Parathyroid adenoma (tissue), 2 donors: ENCODE measurements around the gene MCM9.

ENCODE experiments used
- H2AFZ ChIP-seq: fragments of 300-600 bp; sonication (generic); one replicate; pipeline ENCODE4 v1.7.0; 2017; ENCODE audit warnings: antibody characterized with exemption, mild to moderate bottlenecking
- H3K27ac ChIP-seq: fragments of 300-600 bp; sonication (generic); one replicate; pipeline ENCODE4 v1.7.0; 2017
- H3K27me3 ChIP-seq: fragments of 300-600 bp; sonication (generic); one replicate; pipeline ENCODE4 v1.7.0; 2017; ENCODE audit warnings: low read length; ENCODE audit not compliant: control insufficient read depth, insufficient read depth
- H3K36me3 ChIP-seq: fragments of 300-600 bp; sonication (generic); one replicate; pipeline ENCODE4 v1.7.0; 2017; ENCODE audit warnings: low read length; ENCODE audit not compliant: control insufficient read depth, insufficient read depth
- H3K4me1 ChIP-seq: fragments of 300-600 bp; sonication (generic); one replicate; pipeline ENCODE4 v1.7.0; 2017; ENCODE audit warnings: control low read depth
- H3K4me2 ChIP-seq: fragments of 300-600 bp; sonication (generic); one replicate; pipeline ENCODE4 v1.7.0; 2017; ENCODE audit warnings: low read length
- H3K4me3 ChIP-seq: fragments of 300-600 bp; sonication (generic); one replicate; pipeline ENCODE4 v1.7.0; 2017; ENCODE audit warnings: low read depth, low read length
- H3K79me2 ChIP-seq: fragments of 300-600 bp; sonication (generic); one replicate; pipeline ENCODE4 v1.7.0; 2017; ENCODE audit warnings: control low read depth
- H3K9ac ChIP-seq: fragments of 300-600 bp; sonication (generic); one replicate; pipeline ENCODE4 v1.7.0; 2017; ENCODE audit warnings: mild to moderate bottlenecking
- H3K9me3 ChIP-seq: fragments of 300-600 bp; sonication (generic); one replicate; pipeline ENCODE4 v1.7.0; 2017; ENCODE audit warnings: low read length; ENCODE audit not compliant: control insufficient read depth
- TF ChIP-seq, protein P1 (sequence below): fragments of 300-600 bp; sonication (generic); IDR thresholded peaks from one replicate; pipeline ENCODE4 v1.7.0; 2017; ENCODE audit warnings: antibody characterized with exemption, mild to moderate bottlenecking
- donor health status: primary hyperparathyroidism.

MCM9 gene

DNA sequence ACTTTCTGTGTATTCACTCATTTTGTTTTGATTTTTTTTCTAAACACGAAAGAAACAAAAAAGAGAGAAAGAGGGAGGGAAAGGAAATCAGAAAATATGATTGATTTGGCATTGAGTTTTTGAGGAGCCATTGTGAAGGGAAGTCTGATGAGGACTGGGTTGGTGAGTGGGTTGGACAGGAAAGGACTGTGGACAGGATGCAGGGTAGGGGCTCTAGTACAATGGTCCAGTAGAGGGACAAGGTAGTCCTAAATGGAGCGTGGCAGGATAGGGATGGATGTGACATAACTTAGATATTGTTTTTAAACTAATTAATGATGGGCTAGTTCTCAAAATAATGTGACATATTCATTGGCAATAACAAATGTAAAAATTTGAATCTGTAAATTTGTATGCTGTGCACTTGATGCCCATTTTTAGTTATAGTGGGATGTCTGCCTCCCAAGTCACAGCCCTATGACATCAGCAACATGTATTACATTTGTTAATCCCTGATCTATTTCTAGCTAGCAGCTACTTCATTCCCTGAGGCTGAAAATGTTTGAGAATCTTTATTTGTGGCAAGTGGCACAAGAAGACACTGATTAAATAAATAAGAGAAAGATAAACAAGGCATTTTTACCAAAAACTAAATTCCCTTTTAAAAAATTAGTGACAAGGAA, 105.0 kb downstream of the MCM9 start:
- Histone ChIP-seq H3K4me3 (no peak overlapping the region), H3K4me2 (no peak overlapping the region), H3K36me3 (no peaks in the 10 kb centered on the region), H3K79me2 (no peaks in the 10 kb centered on the region), H3K27ac (no peak overlapping the region), H3K4me1 (peaks cover 2% of the 10 kb centered on the region), H2AFZ (no peak overlapping the region), H3K27me3 (no peaks in the 10 kb centered on the region), H3K9me3 (no peaks in the 10 kb centered on the region), H3K9ac (no peak overlapping the region)
- TF ChIP-seq, protein P1, sequence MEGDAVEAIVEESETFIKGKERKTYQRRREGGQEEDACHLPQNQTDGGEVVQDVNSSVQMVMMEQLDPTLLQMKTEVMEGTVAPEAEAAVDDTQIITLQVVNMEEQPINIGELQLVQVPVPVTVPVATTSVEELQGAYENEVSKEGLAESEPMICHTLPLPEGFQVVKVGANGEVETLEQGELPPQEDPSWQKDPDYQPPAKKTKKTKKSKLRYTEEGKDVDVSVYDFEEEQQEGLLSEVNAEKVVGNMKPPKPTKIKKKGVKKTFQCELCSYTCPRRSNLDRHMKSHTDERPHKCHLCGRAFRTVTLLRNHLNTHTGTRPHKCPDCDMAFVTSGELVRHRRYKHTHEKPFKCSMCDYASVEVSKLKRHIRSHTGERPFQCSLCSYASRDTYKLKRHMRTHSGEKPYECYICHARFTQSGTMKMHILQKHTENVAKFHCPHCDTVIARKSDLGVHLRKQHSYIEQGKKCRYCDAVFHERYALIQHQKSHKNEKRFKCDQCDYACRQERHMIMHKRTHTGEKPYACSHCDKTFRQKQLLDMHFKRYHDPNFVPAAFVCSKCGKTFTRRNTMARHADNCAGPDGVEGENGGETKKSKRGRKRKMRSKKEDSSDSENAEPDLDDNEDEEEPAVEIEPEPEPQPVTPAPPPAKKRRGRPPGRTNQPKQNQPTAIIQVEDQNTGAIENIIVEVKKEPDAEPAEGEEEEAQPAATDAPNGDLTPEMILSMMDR = no peak

- Histone ChIP-seq H3K4me1 (peaks cover 12% of the 10 kb centered on the region), H3K36me3 (no peaks in the 10 kb centered on the region), H3K27ac (no peak overlapping the region), H3K27me3 (no peaks in the 10 kb centered on the region), H3K9ac (no peak overlapping the region), H3K9me3 (no peaks in the 10 kb centered on the region), H3K4me2 (no peak overlapping the region), H3K4me3 (no peak overlapping the region), H2AFZ (no peak overlapping the region), H3K79me2 (no peaks in the 10 kb centered on the region)
- TF ChIP-seq, protein P1 = no peak
Observed at GRCh38 chr6:118826096-118826495, 108.9 kb downstream of the MCM9 start.

DNA sequence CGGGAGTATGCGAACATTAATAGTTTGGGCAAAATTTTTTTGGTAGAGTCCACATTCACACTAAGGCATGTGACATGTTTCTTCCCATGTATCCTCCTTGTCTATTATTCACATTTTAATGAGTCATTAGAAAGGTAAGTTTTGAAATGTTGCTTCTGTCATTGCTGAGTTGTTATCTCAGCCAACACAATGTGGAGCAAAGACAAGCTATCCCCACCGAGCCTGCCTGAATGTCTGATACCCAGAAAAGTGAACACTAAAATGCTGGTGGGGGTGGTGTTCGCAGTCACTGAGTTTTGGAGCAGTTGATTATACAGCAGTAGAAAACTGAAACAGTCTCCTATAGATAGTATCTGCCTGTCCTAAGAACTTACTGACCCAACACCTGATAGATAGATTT, 109.3 kb downstream of the MCM9 start:
- no peak overlapping the region for H3K4me3 ChIP-seq
- H3K4me1 ChIP-seq = peaks cover 12% of the 10 kb centered on the region
- no peak overlapping the region for H2AFZ ChIP-seq
- no peak overlapping the region for H3K4me2 ChIP-seq
- TF ChIP-seq, protein P1 = no peak
- H3K27ac ChIP-seq = no peak overlapping the region
- H3K9ac ChIP-seq = no peak overlapping the region
- no peaks in the 10 kb centered on the region for H3K27me3 ChIP-seq
- H3K9me3 ChIP-seq = no peaks in the 10 kb centered on the region
- no peaks in the 10 kb centered on the region for H3K36me3 ChIP-seq
- H3K79me2 ChIP-seq = no peaks in the 10 kb centered on the region

DNA sequence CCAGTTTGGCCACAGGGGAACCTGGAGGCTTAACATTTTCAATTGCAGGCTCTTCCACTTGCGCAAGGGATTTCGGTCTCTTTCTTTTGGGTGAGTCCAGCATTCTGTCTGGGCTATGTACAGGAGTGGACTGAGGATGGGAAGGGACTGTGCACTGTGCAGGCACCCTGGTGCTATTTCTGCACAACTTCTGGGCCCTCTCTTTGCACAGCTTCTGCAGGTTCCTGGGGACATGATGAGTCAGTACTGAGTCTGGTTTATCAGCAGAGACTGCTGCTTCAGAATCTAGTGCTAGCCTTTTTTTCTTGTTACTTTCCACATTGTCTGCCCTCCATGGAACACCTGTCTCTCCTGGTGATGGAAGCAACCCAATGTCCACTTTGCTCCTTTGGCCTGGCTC, 119.5 kb downstream of the MCM9 start:
- Histone ChIP-seq H3K4me3 (no peak overlapping the region), H3K4me1 (no peaks in the 10 kb centered on the region), H3K79me2 (no peaks in the 10 kb centered on the region), H3K27ac (no peak overlapping the region), H2AFZ (no peak overlapping the region), H3K9ac (no peak overlapping the region), H3K4me2 (no peak overlapping the region), H3K9me3 (no peaks in the 10 kb centered on the region), H3K27me3 (no peaks in the 10 kb centered on the region), H3K36me3 (no peaks in the 10 kb centered on the region)
- TF ChIP-seq, protein P1 = no peak

- H3K9ac ChIP-seq = no peak overlapping the region
- no peak overlapping the region for H3K4me2 ChIP-seq
- TF ChIP-seq, protein P1 = no peak
- no peak overlapping the region for H2AFZ ChIP-seq
- H3K27ac ChIP-seq = no peak overlapping the region
- H3K36me3 ChIP-seq = no peaks in the 10 kb centered on the region
- no peaks in the 10 kb centered on the region for H3K4me1 ChIP-seq
- H3K79me2 ChIP-seq = no peaks in the 10 kb centered on the region
- H3K9me3 ChIP-seq = no peaks in the 10 kb centered on the region
- H3K4me3 ChIP-seq = no peak overlapping the region
- no peaks in the 10 kb centered on the region for H3K27me3 ChIP-seq
Observed at GRCh38 chr6:118813775-118814174, 121.2 kb downstream of the MCM9 start.
